Lung microvascular endothelial cell (primary cell): Measurements from ENCODE around the gene LTBP2. TPM values are rescaled to one million over a fixed set of nuclear protein-coding genes. Genes with fewer than 3 reads are reported as not detected.
"Not testable (repeated sequence)": the region's sequence is repeated elsewhere in the genome, so short reads cannot be mapped to it uniquely, and the experiment has no call there.

Source experiments
- DNase-seq, 2 donors: peaks; one replicate each; pipeline versions ENCODE4 v3.0.0 to v3.0.0-alpha.2; 2010; ENCODE audit warnings: low read depth in 2 of 2
- total RNA-seq: library from RNA; depleted of rRNA; stranded (reverse); fragments of >200 nt; gene quantifications from 2 replicates; pipeline ENCODE4 v1.2.1, GENCODE V29; 2014

LTBP2 gene
- total RNA-seq, 1 donor from 2014 or later: 6.2 TPM

GRCh38 chr14:74457565-74457895, 154.5 kb downstream of the LTBP2 start:
- no peak for DNase-seq

GRCh38 chr14:74456684-74457564, 155.1 kb downstream of the LTBP2 start:
- DNase-seq: no peak

GRCh38 chr14:74454397-74454796, 157.6 kb downstream of the LTBP2 start:
- DNase-seq: not testable (repeated sequence)

Other genes starting within 250 kb of the LTBP2 start
- not detected in 2 replicates for gene SYNDIG1L, start 186.0 kb downstream of the LTBP2 start, total RNA-seq
- 153 and 244 TPM in 2 replicates for gene NPC2, start 118.9 kb downstream of the LTBP2 start, total RNA-seq
- 8.5 and 9.2 TPM in 2 replicates for gene ISCA2, start 118.5 kb downstream of the LTBP2 start, total RNA-seq
- 26.8 and 27.4 TPM in 2 replicates for gene AREL1, start 100.8 kb upstream of the LTBP2 start, total RNA-seq
- gene FCF1, start 100.9 kb upstream of the LTBP2 start, total RNA-seq: 10.9 and 12.9 TPM in 2 replicates
- gene YLPM1, start 151.1 kb upstream of the LTBP2 start, total RNA-seq: 12.9 and 18.3 TPM in 2 replicates